Measurements from ENCODE around the gene TRAF1.

GRCh38 chr9:120876842-120877240, 49.8 kb downstream of the TRAF1 start, which contains the start of gene PHF19:
- TF ChIP-seq POLR2A (IDR thresholded peaks at IDR 0.05) (no peak), CTCF (IDR thresholded peaks at IDR 0.05) (no peak), POLR2AphosphoS5 (IDR thresholded peaks at IDR 0.05) (no peak)

Measured in suprapubic skin (tissue), 4 donors.